ENCODE measurements around the gene TENM3.

- TF ChIP-seq E2F1 (CRISPR knock-in tag; IDR thresholded peaks at IDR 0.05) = no peak
- no peak for TF ChIP-seq CBFB (CRISPR knock-in tag; IDR thresholded peaks at IDR 0.05; ENCODE audit: low read depth)
- no peak for TF ChIP-seq KAT7 (CRISPR knock-in tag; IDR thresholded peaks at IDR 0.05; ENCODE audit: borderline replicate concordance)
- no peak for TF ChIP-seq NR3C1 (CRISPR knock-in tag; conservative IDR thresholded peaks at IDR 0.05; ENCODE audit: low read depth)
- no peak for TF ChIP-seq PREB (CRISPR knock-in tag; IDR thresholded peaks at IDR 0.05; ENCODE audit: borderline replicate concordance)
- no peak for TF ChIP-seq CTCF (IDR thresholded peaks at IDR 0.05)
- no peak for TF ChIP-seq USF2 (CRISPR knock-in tag; IDR thresholded peaks at IDR 0.05)
- no peak for TF ChIP-seq ETV6 (CRISPR knock-in tag; IDR thresholded peaks at IDR 0.05)
Observed at GRCh38 chr4:182235021-182235795, 8.0 kb upstream of the TENM3 start.
